HEK293T (cell line): ENCODE results near the gene MAP2K5.

Source experiments
- ELF4 ChIP-seq: fragments of 450-650 bp; IDR thresholded peaks from 2 replicates; pipeline ENCODE4 v1.6.1; 2017; ENCODE audit warnings: antibody characterized with exemption
- FOXA1 ChIP-seq: fragments of 450-650 bp; IDR thresholded peaks from 2 replicates; pipeline ENCODE4 v1.6.1; 2016; ENCODE audit warnings: mild to moderate bottlenecking
- NFRKB ChIP-seq: fragments of 450-650 bp; IDR thresholded peaks from 2 replicates; pipeline ENCODE4 v1.6.1; 2016; ENCODE audit warnings: mild to moderate bottlenecking, moderate library complexity
- PKNOX1 ChIP-seq: fragments of 450-650 bp; IDR thresholded peaks from 2 replicates; pipeline ENCODE4 v1.6.1; 2016
- SP1 ChIP-seq: fragments of 450-650 bp; IDR thresholded peaks from 2 replicates; pipeline ENCODE4 v1.6.1; 2017
- SUZ12 ChIP-seq: fragments of 450-650 bp; IDR thresholded peaks from 2 replicates; pipeline ENCODE4 v1.6.1; 2016; ENCODE audit warnings: mild to moderate bottlenecking
- TARDBP ChIP-seq: fragments of 450-650 bp; IDR thresholded peaks from 2 replicates; pipeline ENCODE4 v1.6.1; 2016
- ZNF384 ChIP-seq: fragments of 450-650 bp; IDR thresholded peaks from 2 replicates; pipeline ENCODE4 v1.6.1; 2016

GRCh38 chr15:67853454-67853853, 311.0 kb downstream of the MAP2K5 start:
- TF ChIP-seq ZNF384 (no peak), PKNOX1 (no peak), NFRKB (no peak), SUZ12 (no peak), SP1 (no peak), FOXA1 (no peak), TARDBP (no peak), ELF4 (no peak)
